Measurements from ENCODE around the gene CYYR1.

DNA sequence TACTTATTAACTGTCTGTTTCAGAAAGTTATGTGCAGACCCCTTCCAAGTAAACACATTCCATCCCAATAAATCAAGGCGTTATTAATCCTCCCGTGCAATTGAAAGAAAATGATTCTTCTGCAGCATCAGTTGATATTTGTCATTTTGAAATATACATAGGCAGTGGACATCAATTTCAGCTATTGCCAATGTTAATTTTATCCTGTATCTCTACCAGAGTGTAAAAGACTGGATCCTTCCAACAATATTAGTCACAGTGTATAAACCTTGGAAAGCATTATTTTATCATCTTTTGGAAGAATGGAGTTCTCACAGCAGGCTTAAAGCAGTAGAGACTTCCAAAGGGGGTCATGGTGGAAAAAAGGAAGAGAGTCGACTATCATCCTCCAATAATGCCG, 150.4 kb downstream of the CYYR1 start:
- TF ChIP-seq POLR2A (IDR thresholded peaks at IDR 0.05; ENCODE audit: low read length): no peak
- no peak for TF ChIP-seq FOSL2 (IDR thresholded peaks at IDR 0.05)
- no peak for TF ChIP-seq FOSL2 (CRISPR knock-in tag; IDR thresholded peaks at IDR 0.05)
- TF ChIP-seq ZFP36 (IDR thresholded peaks at IDR 0.05; ENCODE audit: borderline replicate concordance, partially characterized antibody): no peak
- TF ChIP-seq CHD2 (IDR thresholded peaks at IDR 0.05; ENCODE audit: low read length, partially characterized antibody): no peak
- TF ChIP-seq, protein P1, sequence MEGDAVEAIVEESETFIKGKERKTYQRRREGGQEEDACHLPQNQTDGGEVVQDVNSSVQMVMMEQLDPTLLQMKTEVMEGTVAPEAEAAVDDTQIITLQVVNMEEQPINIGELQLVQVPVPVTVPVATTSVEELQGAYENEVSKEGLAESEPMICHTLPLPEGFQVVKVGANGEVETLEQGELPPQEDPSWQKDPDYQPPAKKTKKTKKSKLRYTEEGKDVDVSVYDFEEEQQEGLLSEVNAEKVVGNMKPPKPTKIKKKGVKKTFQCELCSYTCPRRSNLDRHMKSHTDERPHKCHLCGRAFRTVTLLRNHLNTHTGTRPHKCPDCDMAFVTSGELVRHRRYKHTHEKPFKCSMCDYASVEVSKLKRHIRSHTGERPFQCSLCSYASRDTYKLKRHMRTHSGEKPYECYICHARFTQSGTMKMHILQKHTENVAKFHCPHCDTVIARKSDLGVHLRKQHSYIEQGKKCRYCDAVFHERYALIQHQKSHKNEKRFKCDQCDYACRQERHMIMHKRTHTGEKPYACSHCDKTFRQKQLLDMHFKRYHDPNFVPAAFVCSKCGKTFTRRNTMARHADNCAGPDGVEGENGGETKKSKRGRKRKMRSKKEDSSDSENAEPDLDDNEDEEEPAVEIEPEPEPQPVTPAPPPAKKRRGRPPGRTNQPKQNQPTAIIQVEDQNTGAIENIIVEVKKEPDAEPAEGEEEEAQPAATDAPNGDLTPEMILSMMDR (IDR thresholded peaks at IDR 0.05): no peak
- no peak for TF ChIP-seq RAD21 (conservative IDR thresholded peaks at IDR 0.05 in 1 of 2, IDR thresholded peaks at IDR 0.05 in 1 of 2)

Measured in A549 (cell line).